Spleen (tissue), 11 donors: ENCODE results near the gene DHRSX. TPM values are rescaled to one million over a fixed set of nuclear protein-coding genes. Genes with fewer than 3 reads are reported as not detected.
"Not testable (repeated sequence)": the region's sequence is repeated elsewhere in the genome, so short reads cannot be mapped to it uniquely, and the experiment has no call there.

ENCODE experiments used
- DNase-seq: peaks from one replicate; pipeline ENCODE4 v3.0.0-alpha.2; 2020
- H3K27ac ChIP-seq, 8 donors: fragments of 200-600 bp; sonication (generic) in 7 of 8; 1 replicate in 4 of 8; 2 replicates in 4 of 8; pipeline versions ENCODE4 v1.5.0 to v1.8.0; 2016 to 2021; ENCODE audit warnings: inconsistent platforms in 4 of 8, mild to moderate bottlenecking in 4 of 8, moderate library complexity in 1 of 8
- H3K27me3 ChIP-seq, 7 donors: fragments of 200-600 bp; sonication (generic) in 6 of 7; replicated peaks in 1 of 7; 1 replicate in 4 of 7; 2 replicates in 3 of 7; pipeline versions ENCODE4 v1.5.0 to v1.8.0; 2016 to 2021; ENCODE audit warnings: inconsistent platforms in 3 of 7, mild to moderate bottlenecking in 1 of 7
- H3K36me3 ChIP-seq, 6 donors: fragments of 200-600 bp; sonication (generic) in 5 of 6; 1 replicate in 4 of 6; 2 replicates in 2 of 6; pipeline versions ENCODE4 v1.5.0 to v1.8.0; 2016 to 2021; ENCODE audit warnings: inconsistent platforms in 2 of 6
- H3K4me1 ChIP-seq, 6 donors: fragments of 200-600 bp; sonication (generic) in 5 of 6; 1 replicate in 3 of 6; 2 replicates in 3 of 6; pipeline versions ENCODE4 v1.5.0 to v1.8.0; 2016 to 2021; ENCODE audit warnings: inconsistent platforms in 3 of 6
- H3K4me3 ChIP-seq, 8 donors: fragments of 200-600 bp; sonication (generic) in 7 of 8; 1 replicate in 4 of 8; 2 replicates in 4 of 8; pipeline versions ENCODE4 v1.5.0 to v1.8.0; 2016 to 2021; ENCODE audit warnings: inconsistent platforms in 4 of 8, mild to moderate bottlenecking in 4 of 8, moderate library complexity in 2 of 8
- H3K9me3 ChIP-seq, 8 donors: fragments of 200-600 bp; sonication (generic) in 7 of 8; 1 replicate in 4 of 8; 2 replicates in 4 of 8; pipeline versions ENCODE4 v1.5.0 to v1.8.0; 2016 to 2021; ENCODE audit warnings: inconsistent platforms in 4 of 8
- POLR2A ChIP-seq, 3 donors: fragments of 450-650 bp; IDR thresholded peaks; one replicate each; pipeline ENCODE4 v1.5.1; 2017; ENCODE audit warnings: antibody characterized with exemption in 3 of 3, mild to moderate bottlenecking in 1 of 3
- POLR2AphosphoS5 ChIP-seq, 3 donors: sonication (generic); formaldehyde crosslinking; IDR thresholded peaks; one replicate each; pipeline ENCODE4 v1.5.1; 2017; ENCODE audit warnings: antibody characterized with exemption in 3 of 3
- WGBS, 5 donors: extraction: QIAGEN DNeasy Blood & Tissue Kit in 3 of 5; methylation state at CpG; one replicate each; pipeline versions ENCODE4 v1.1.5 to v1.1.7; 2013 to 2018; 5-methylcytosine and 5-hydroxymethylcytosine counted together
- intact Hi-C: fragments of 100-400 bp; cut with DNase I; formaldehyde crosslinking; loops from one replicate; pipeline ENCODE4 v1.15.0; 2023; ENCODE audit warnings: low total_unique reads
- polyA plus RNA-seq, 3 donors: library from polyadenylated mRNA; stranded (reverse); fragments of 200-250 nt; gene quantifications; one replicate each; pipeline ENCODE4 v1.2.1, GENCODE V29; 2013
- total RNA-seq, 7 donors: library from RNA; depleted of rRNA in 3 of 7; stranded (reverse); fragments of >200 nt in 3 of 7; fragmentation: NEBNext Ultra II Directional in 4 of 7; extraction: Animal tissue kit (Norgen Biotek cat#: 25700) in 4 of 7; gene quantifications; one replicate each; pipeline versions ENCODE4 v1.1.0 to v1.2.1, GENCODE V29; 2016 to 2021
- TF ChIP-seq, protein P1 (sequence below), 11 experiments: fragments of 200-600 bp in 7 of 11; fragments of 450-650 bp in 4 of 11; sonication (generic) in 4 of 11; IDR thresholded peaks in 8 of 11; conservative IDR thresholded peaks in 3 of 11; 1 replicate in 7 of 11; 2 replicates in 4 of 11; pipeline versions ENCODE4 v1.4.0 to v1.8.0; 2016 to 2021; ENCODE audit warnings: antibody characterized with exemption in 11 of 11, inconsistent platforms in 4 of 11, mild to moderate bottlenecking in 1 of 11
- donor health status: healthy with polysubstance abuse.
- donor health status: DM: no; HTN: no; CAD: no; lungs with moderate emphysema.
- donor health status: DM: no; HTN: no; CAD: no.
- donor health status: Bipolar disorder and iron deficiency.
- donor health status: healthy.
- donor health status: DM: no; HTN: no; CAD: no.
- donor health status: DM: yes; HTN: yes; CAD: no.

DHRSX gene
- total and polyA plus RNA-seq, 10 donors: 5.5 to 29.6 (median 23.2) TPM

- WGBS, 5 donors: 94 to 97% (median 96%) methylated on average over 3 of the region's 3 CpGs
- intact Hi-C loops: no loop called here
- H3K27ac ChIP-seq: no peak overlapping the region
- no peaks in the 10 kb centered on the region for H3K9me3 ChIP-seq
- TF ChIP-seq POLR2AphosphoS5 (IDR thresholded peaks at IDR 0.05) (no peak), POLR2A (IDR thresholded peaks at IDR 0.05) (no peak)
- TF ChIP-seq, protein P1, sequence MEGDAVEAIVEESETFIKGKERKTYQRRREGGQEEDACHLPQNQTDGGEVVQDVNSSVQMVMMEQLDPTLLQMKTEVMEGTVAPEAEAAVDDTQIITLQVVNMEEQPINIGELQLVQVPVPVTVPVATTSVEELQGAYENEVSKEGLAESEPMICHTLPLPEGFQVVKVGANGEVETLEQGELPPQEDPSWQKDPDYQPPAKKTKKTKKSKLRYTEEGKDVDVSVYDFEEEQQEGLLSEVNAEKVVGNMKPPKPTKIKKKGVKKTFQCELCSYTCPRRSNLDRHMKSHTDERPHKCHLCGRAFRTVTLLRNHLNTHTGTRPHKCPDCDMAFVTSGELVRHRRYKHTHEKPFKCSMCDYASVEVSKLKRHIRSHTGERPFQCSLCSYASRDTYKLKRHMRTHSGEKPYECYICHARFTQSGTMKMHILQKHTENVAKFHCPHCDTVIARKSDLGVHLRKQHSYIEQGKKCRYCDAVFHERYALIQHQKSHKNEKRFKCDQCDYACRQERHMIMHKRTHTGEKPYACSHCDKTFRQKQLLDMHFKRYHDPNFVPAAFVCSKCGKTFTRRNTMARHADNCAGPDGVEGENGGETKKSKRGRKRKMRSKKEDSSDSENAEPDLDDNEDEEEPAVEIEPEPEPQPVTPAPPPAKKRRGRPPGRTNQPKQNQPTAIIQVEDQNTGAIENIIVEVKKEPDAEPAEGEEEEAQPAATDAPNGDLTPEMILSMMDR (IDR thresholded peaks at IDR 0.05 in 8 of 11, conservative IDR thresholded peaks at IDR 0.05 in 3 of 11): no peak
- no peak for DNase-seq
- no peaks in the 10 kb centered on the region for H3K27me3 ChIP-seq
- H3K36me3 ChIP-seq: peaks cover 0 to 39% (median 2%) of the 10 kb centered on the region in 6 donors
- H3K4me3 ChIP-seq: no peak overlapping the region
- no peaks in the 10 kb centered on the region for H3K4me1 ChIP-seq
Observed at GRCh38 chrX:2284133-2284532, 216.6 kb downstream of the DHRSX start.

DNA sequence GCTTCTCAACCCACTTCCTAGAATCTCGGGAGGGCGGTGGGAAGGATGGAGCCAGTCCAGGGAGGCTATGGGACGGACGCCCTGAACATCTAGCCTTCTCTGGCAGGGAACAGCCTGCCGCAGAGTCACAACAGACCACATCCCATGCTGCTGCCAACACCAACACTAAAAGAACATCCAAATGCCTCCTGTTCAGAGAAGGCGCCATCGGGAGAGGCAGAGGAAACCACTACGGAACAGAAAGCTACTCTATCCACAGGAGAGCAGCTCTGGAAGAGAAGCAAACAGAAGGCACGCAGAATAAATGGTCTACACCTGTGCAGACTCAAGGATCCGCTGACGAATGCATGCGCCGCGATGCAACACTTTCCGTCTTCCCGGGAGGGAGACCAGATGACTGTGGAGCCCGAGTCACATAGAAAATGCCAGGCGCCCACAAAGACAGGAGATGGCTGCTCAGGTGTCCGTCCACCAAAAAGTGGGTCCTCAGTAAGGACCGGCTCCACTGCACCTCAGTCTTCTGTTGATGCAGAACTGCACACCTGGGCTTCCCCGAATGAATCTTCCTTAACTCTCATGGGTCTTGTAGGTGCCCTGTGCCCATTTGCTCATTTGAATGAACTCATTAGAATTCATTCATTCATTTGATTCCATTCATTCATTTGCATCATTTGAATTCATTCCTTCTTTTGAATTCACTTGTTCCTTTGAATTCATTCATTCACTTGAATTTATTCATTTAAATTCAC lies 217.5 kb downstream of the DHRSX start:
- no peak for DNase-seq
- 91 to 94% (median 92%) methylated on average over 21 of the region's 21 CpGs for WGBS, 5 donors
- H3K4me1 ChIP-seq: no peaks in the 10 kb centered on the region
- no peaks in the 10 kb centered on the region for H3K9me3 ChIP-seq
- TF ChIP-seq, protein P1 (IDR thresholded peaks at IDR 0.05 in 8 of 11, conservative IDR thresholded peaks at IDR 0.05 in 3 of 11): no peak
- no peak for TF ChIP-seq POLR2A (IDR thresholded peaks at IDR 0.05)
- no peak for TF ChIP-seq POLR2AphosphoS5 (IDR thresholded peaks at IDR 0.05)
- no peaks in the 10 kb centered on the region for H3K27me3 ChIP-seq
- H3K4me3 ChIP-seq: no peak overlapping the region
- peaks cover 0 to 31% (median 2%) of the 10 kb centered on the region in 6 donors for H3K36me3 ChIP-seq
- intact Hi-C loops: no loop called here
- H3K27ac ChIP-seq: no peak overlapping the region

- WGBS, 5 donors: 81 to 90% (median 85%) methylated on average over 4 to 5 of the region's 5 CpGs
- H3K9me3 ChIP-seq: no peaks in the 10 kb centered on the region
- no peaks in the 10 kb centered on the region for H3K4me1 ChIP-seq
- H3K4me3 ChIP-seq: no peak overlapping the region
- no peaks in the 10 kb centered on the region for H3K27me3 ChIP-seq
- TF ChIP-seq, protein P1 (IDR thresholded peaks at IDR 0.05 in 8 of 11, conservative IDR thresholded peaks at IDR 0.05 in 3 of 11): no peak
- no peak overlapping the region for H3K27ac ChIP-seq
- no peak for DNase-seq
- peaks cover 0 to 24% (median 2%) of the 10 kb centered on the region in 6 donors for H3K36me3 ChIP-seq
- intact Hi-C loops: no loop called here
Observed at GRCh38 chrX:2282490-2283090, 218.2 kb downstream of the DHRSX start.

DNA sequence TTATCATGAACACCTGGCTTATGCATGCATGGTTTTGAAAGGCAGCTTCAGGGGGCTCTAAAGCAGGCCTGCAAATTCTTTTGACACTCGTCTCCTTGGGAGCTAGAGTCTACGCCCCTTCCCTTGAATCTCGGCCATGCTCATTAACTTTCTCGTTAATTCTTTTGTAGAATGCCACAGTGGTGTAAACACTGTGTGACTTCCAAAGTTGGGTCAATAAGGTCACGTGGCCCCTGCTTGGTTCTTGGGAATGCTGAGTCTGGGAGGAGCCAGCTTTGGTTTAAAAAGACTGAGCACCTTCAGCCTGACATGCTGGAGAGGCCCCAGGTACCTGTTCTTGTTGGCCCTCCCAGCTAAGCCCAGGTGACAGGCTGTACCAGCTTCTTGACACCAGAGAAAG lies 228.4 kb downstream of the DHRSX start:
- H3K9me3 ChIP-seq: no peaks in the 10 kb centered on the region
- intact Hi-C loops: no loop called here
- 76 to 86% (median 80%) methylated on average over 5 of the region's 5 CpGs for WGBS, 5 donors
- peaks cover 0 to 36% (median 0%) of the 10 kb centered on the region in 6 donors for H3K36me3 ChIP-seq
- no peak overlapping the region for H3K27ac ChIP-seq
- H3K27me3 ChIP-seq: no peaks in the 10 kb centered on the region
- DNase-seq: no peak
- H3K4me3 ChIP-seq: no peak overlapping the region
- no peaks in the 10 kb centered on the region for H3K4me1 ChIP-seq
- TF ChIP-seq POLR2AphosphoS5 (IDR thresholded peaks at IDR 0.05) (no peak), POLR2A (IDR thresholded peaks at IDR 0.05) (no peak)
- TF ChIP-seq, protein P1 (IDR thresholded peaks at IDR 0.05 in 8 of 11, conservative IDR thresholded peaks at IDR 0.05 in 3 of 11): no peak

GRCh38 chrX:2271595-2271994 lies 229.2 kb downstream of the DHRSX start:
- H3K36me3 ChIP-seq: peaks cover 0 to 43% (median 2%) of the 10 kb centered on the region in 6 donors
- WGBS, 5 donors: 95 to 99% (median 97%) methylated on average over 10 of the region's 10 CpGs
- H3K4me1 ChIP-seq, H3K9me3 ChIP-seq, DNase-seq, H3K27ac ChIP-seq, H3K27me3 ChIP-seq, intact Hi-C loops, H3K4me3 ChIP-seq: not testable (repeated sequence)

DNA sequence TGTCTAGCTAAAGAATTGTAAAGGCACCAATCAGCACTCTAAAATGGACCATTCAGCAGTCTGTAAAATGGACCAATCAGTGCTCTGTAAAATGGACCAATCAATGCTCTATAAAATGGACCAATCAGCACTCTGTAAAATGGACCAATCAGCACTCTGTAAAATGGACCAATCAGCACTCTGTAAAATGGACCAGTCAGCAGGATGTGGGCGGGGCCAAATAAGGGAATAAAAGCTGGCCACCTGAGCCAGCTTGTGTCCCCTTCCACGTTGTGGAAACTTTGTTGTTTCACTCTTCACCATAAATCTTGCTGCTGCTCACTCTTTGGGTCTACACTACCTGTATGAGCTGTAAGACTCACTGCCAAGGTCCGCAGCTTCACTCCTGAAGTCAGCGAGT lies 230.0 kb downstream of the DHRSX start:
- H3K9me3 ChIP-seq, DNase-seq, H3K27me3 ChIP-seq, H3K27ac ChIP-seq, H3K4me3 ChIP-seq, intact Hi-C loops, H3K4me1 ChIP-seq: not testable (repeated sequence)
- 95 to 99% (median 96%) methylated on average over 4 of the region's 4 CpGs for WGBS, 5 donors
- peaks cover 0 to 51% (median 9%) of the 10 kb centered on the region in 6 donors for H3K36me3 ChIP-seq
